K562 (cell line): ENCODE results near the gene LYPD5. TPM values are rescaled to one million over a fixed set of nuclear protein-coding genes. Genes with fewer than 3 reads are reported as not detected.

Experiments used
- ATAC-seq: fragments of 200-7000 bp; cut with Tn5 transposase; 3 replicates; pipeline ENCODE4 v1.9.1; 2020; ENCODE audit warnings: moderate library complexity
- BruUV-seq: library from RNA; stranded (reverse); fragments of 400-500 nt; replicated peaks from 2 replicates; lab custom pipeline; 2021; lab: Mats Ljungman, UMichigan
- CTCF ChIA-PET: fragments of 300-600 bp; formaldehyde crosslinking; extraction: SDS; loops from one replicate; lab custom pipeline; 2021; ENCODE audit warnings: low intra/inter-chr PET ratio; lab: Yijun Ruan, JAX
- POLR2A ChIA-PET: fragments of 300-600, 350-650 bp; sonication (Branson Sonifier 250); formaldehyde crosslinking; extraction: SDS; loops from one replicate; lab custom pipeline; 2021; ENCODE audit warnings: antibody characterized with exemption, inconsistent platforms; lab: Yijun Ruan, JAX
- DNase-seq, 4 experiments: peaks; one replicate each; pipeline versions ENCODE4 v3.0.0 to v3.0.0-alpha.2; 2011 to 2018; ENCODE audit warnings: low spot score in 3 of 4, mixed read lengths in 3 of 4; ENCODE audit errors: extremely low read depth in 1 of 4
- FAIRE-seq: peaks from 2 replicates; lab custom pipeline; 2011; peaks lifted over from hg19 to GRCh38; lab: Jason Lieb, UNC
- H2AFZ ChIP-seq: 2 replicates; pipeline ENCODE4 v1.6.0; 2011; ENCODE audit warnings: low read depth, low read length, control low read depth, inconsistent platforms
- H3K27ac ChIP-seq: fragments of 200-600 bp; 3 replicates; pipeline ENCODE4 v1.8.0; 2011; ENCODE audit warnings: low read depth, mild to moderate bottlenecking, control low read depth, inconsistent platforms, low read length, moderate library complexity, mixed read lengths; ENCODE audit errors: extremely low read depth
- H3K27me3 ChIP-seq, 2 experiments: fragments of 300-600 bp in 1 of 2; 2 replicates in 1 of 2; 3 replicates in 1 of 2; pipeline versions ENCODE4 v1.6.0 to v1.8.0; 2011; ENCODE audit warnings: inconsistent platforms in 2 of 2, low read length in 2 of 2, mild to moderate bottlenecking in 1 of 2, mixed read lengths in 1 of 2, moderate library complexity in 1 of 2; ENCODE audit not compliant: control insufficient read depth in 2 of 2, insufficient read depth in 2 of 2
- H3K36me3 ChIP-seq: fragments of 300-600 bp; 3 replicates; pipeline ENCODE4 v1.8.0; 2011; ENCODE audit warnings: mild to moderate bottlenecking, low read length, inconsistent platforms; ENCODE audit not compliant: control insufficient read depth, insufficient read depth
- H3K4me1 ChIP-seq, 2 experiments: fragments of 200-600 bp in 1 of 2; replicated peaks in 1 of 2; 2 replicates in 1 of 2; 3 replicates in 1 of 2; pipeline versions ENCODE4 v1.5.1 to v1.8.0; 2011; ENCODE audit warnings: inconsistent platforms in 2 of 2, low read length in 2 of 2, mild to moderate bottlenecking in 1 of 2, mixed read lengths in 1 of 2, moderate library complexity in 1 of 2; ENCODE audit not compliant: control insufficient read depth in 2 of 2, insufficient read depth in 2 of 2
- H3K4me2 ChIP-seq: 2 replicates; pipeline ENCODE4 v1.6.1; 2011; ENCODE audit warnings: low read length, control low read depth, inconsistent platforms, mixed read lengths; ENCODE audit not compliant: insufficient read depth
- H3K4me3 ChIP-seq: fragments of 200-600 bp; sonication (generic), shearing (Covaris generic); 2 replicates; pipeline ENCODE4 v1.5.1; 2016; ENCODE audit warnings: control low read depth, inconsistent platforms
- H3K79me2 ChIP-seq: fragments of 200-600 bp; 3 replicates; pipeline ENCODE4 v1.8.0; 2011; ENCODE audit warnings: low read length, inconsistent platforms; ENCODE audit not compliant: control insufficient read depth, insufficient read depth
- H3K9ac ChIP-seq, 2 experiments: 2 replicates each; pipeline versions ENCODE4 v1.6.0 to v1.6.1; 2011; ENCODE audit warnings: low read depth in 2 of 2, low read length in 2 of 2, control low read depth in 1 of 2, inconsistent platforms in 1 of 2, mild to moderate bottlenecking in 1 of 2, mixed read lengths in 1 of 2; ENCODE audit not compliant: insufficient read depth in 1 of 2
- H3K9me1 ChIP-seq: one replicate; pipeline ENCODE4 v1.6.0; 2011; ENCODE audit warnings: inconsistent platforms, mild to moderate bottlenecking, low read length, moderate library complexity; ENCODE audit not compliant: control insufficient read depth, insufficient read depth
- H3K9me3 ChIP-seq: replicated peaks from 2 replicates; pipeline ENCODE4 v1.5.1; 2011; ENCODE audit warnings: low read depth, low read length, inconsistent platforms; ENCODE audit not compliant: control insufficient read depth, insufficient read depth
- H4K20me1 ChIP-seq: replicated peaks from 2 replicates; pipeline ENCODE4 v1.6.1; 2011; ENCODE audit warnings: low read length, inconsistent platforms, mixed read lengths; ENCODE audit not compliant: control insufficient read depth, insufficient read depth
- GATAD2A ChIP-seq: fragments of 450-650 bp; IDR thresholded peaks from 2 replicates; pipeline ENCODE4 v1.6.1; 2017
- MAFG ChIP-seq: fragments of 450-650 bp; conservative IDR thresholded peaks from 2 replicates; pipeline ENCODE4 v1.6.1; 2016; ENCODE audit warnings: missing genetic modification characterization, missing compliant biosample characterization
- MAFK ChIP-seq: IDR thresholded peaks from 2 replicates; pipeline ENCODE4 v1.6.1; 2011; ENCODE audit warnings: low read length, improper control_type of control experiment
- RAD51 ChIP-seq: fragments of 450-650 bp; IDR thresholded peaks from 2 replicates; pipeline ENCODE4 v1.7.1; 2016; ENCODE audit warnings: low read depth, mild to moderate bottlenecking, borderline replicate concordance
- ZBTB8A ChIP-seq: fragments of 450-650 bp; IDR thresholded peaks from 2 replicates; pipeline ENCODE4 v1.6.1; 2018; ENCODE audit warnings: mild to moderate bottlenecking, moderate library complexity; ENCODE audit not compliant: partially characterized antibody
- ZNF316 ChIP-seq: fragments of 450-650 bp; IDR thresholded peaks from 2 replicates; pipeline ENCODE4 v1.6.1; 2016
- WGBS: fragments of 100-300 bp; shearing (Covaris generic); methylation state at CpG from one replicate; pipeline ENCODE4 v1.1.6; 2016; ENCODE audit warnings: low coverage, mixed read lengths; ENCODE audit not compliant: insufficient coverage; ENCODE audit errors: missing lambda C conversion rate; 5-methylcytosine and 5-hydroxymethylcytosine counted together
- in situ Hi-C: fragments of 300-500 bp; cut with MboI; formaldehyde crosslinking; loops from 4 replicates; pipeline ENCODE4 v1.15.0; 2018; ENCODE audit warnings: inconsistent platforms, mixed read lengths
- intact Hi-C: fragments of 100-400 bp; cut with micrococcal nuclease; formaldehyde crosslinking; loops from 2 replicates; pipeline ENCODE4 v1.14.2; 2022
- polyA plus RNA-seq, 8 experiments: library from polyadenylated mRNA; depleted of rRNA in 4 of 8; stranded (reverse) in 5 of 8; unstranded in 3 of 8; fragments of >200 nt; fragmentation: Nextera tagmentation in 2 of 8; fragmentation: Illumina TruSeq in 1 of 8; extraction: Ambion mirVana in 2 of 8; extraction: Trizol in 1 of 8; gene quantifications; 2 replicates each; pipeline versions ENCODE4 v1.2.1 to v1.2.3, GENCODE V29; 2011 to 2014; ENCODE audit warnings: inconsistent platforms in 1 of 8, missing spikeins in 1 of 8
- total RNA-seq, 7 experiments: library from RNA; depleted of rRNA in 6 of 7; stranded (reverse); fragments of >200 nt in 6 of 7; fragmentation: Illumina TruSeq in 2 of 7; extraction: Trizol in 2 of 7; gene quantifications; 2 replicates each; pipeline versions ENCODE4 v1.2.1 to v1.2.3, GENCODE V29; 2011 to 2021; ENCODE audit warnings: low replicate concordance in 1 of 7
- TF ChIP-seq, protein P1 (sequence below), 3 experiments: fragments of 200-800 bp in 1 of 3; fragments of 250-450 bp in 1 of 3; fragments of 450-650 bp in 1 of 3; sonication (Bioruptor Pico) in 1 of 3; sonication (Bioruptor generic) in 1 of 3; formaldehyde crosslinking in 1 of 3; IDR thresholded peaks; 2 replicates each; pipeline versions ENCODE4 v1.6.1 to v1.8.0; 2016 to 2022; ENCODE audit warnings: mild to moderate bottlenecking in 2 of 3, missing genetic modification characterization in 2 of 3, missing compliant biosample characterization in 1 of 3, moderate library complexity in 1 of 3
- TF ChIP-seq, protein P2 (sequence below): fragments of 450-650 bp; formaldehyde crosslinking; IDR thresholded peaks from 2 replicates; pipeline ENCODE4 v1.4.0; 2020; ENCODE audit warnings: mild to moderate bottlenecking, moderate library complexity

Gene LYPD5
- total and polyA plus RNA-seq, 9 of the 15 experiments (the other 6 are each of a cell fraction or from before 2014, with no cell fraction given): 0.03 to 0.22 (median 0.10) TPM; not detected in 3

DNA sequence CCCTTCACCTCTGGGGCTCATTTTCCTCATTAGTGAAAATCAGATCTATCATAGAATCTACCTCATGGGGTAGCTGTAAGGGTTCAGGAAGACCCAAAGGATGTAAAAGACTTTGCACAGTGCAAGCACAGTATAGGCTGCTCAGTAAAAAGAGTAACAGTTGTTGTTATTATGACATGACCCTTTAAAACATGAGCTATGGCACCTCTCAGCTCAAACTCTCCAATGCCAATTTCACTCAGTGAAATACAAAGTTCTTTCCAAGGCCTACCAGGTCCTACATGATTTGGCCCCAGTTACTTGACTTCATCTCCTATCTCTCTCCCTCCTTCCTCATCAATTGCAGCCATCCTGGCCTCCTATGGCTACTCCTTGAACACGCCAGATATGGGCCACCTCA lies 52.3 kb downstream of the LYPD5 start (continued):
- TF ChIP-seq, protein P1, sequence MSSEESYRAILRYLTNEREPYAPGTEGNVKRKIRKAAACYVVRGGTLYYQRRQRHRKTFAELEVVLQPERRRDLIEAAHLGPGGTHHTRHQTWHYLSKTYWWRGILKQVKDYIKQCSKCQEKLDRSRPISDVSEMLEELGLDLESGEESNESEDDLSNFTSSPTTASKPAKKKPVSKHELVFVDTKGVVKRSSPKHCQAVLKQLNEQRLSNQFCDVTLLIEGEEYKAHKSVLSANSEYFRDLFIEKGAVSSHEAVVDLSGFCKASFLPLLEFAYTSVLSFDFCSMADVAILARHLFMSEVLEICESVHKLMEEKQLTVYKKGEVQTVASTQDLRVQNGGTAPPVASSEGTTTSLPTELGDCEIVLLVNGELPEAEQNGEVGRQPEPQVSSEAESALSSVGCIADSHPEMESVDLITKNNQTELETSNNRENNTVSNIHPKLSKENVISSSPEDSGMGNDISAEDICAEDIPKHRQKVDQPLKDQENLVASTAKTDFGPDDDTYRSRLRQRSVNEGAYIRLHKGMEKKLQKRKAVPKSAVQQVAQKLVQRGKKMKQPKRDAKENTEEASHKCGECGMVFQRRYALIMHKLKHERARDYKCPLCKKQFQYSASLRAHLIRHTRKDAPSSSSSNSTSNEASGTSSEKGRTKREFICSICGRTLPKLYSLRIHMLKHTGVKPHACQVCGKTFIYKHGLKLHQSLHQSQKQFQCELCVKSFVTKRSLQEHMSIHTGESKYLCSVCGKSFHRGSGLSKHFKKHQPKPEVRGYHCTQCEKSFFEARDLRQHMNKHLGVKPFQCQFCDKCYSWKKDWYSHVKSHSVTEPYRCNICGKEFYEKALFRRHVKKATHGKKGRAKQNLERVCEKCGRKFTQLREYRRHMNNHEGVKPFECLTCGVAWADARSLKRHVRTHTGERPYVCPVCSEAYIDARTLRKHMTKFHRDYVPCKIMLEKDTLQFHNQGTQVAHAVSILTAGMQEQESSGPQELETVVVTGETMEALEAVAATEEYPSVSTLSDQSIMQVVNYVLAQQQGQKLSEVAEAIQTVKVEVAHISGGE (CRISPR knock-in tag; IDR thresholded peaks at IDR 0.05): no peak
- no peak for TF ChIP-seq ZBTB8A
- TF ChIP-seq RAD51: no peak
- TF ChIP-seq GATAD2A: no peak

DNA sequence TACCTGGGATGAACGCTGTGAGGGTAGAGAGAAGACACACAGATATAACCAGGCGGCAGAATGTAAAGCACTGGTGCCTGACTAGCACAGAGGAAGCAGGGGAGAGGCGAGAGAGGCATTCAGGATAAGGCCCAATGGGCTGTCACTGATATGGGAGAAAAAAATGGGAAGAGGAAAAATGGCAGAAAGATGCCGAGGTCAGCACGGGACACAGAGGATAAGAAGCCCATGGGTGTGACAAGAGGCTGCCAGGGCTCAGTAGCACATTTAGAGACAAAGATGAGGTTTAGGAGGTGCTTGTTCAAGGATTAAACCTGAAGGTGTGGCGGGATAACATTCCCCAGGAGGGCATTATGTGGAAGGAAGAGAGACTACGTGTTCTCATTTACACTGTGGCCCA lies 53.1 kb downstream of the LYPD5 start:
- in situ Hi-C loops: loop anchor here (5.0 kb wide), 1 partner anchor 33 kb away; the partner anchor contains the start of gene KCNN4

More for the DNA sequence above, 53.1 kb downstream of the LYPD5 start:
- intact Hi-C loops: no loop called here
- H3K79me2 ChIP-seq: peaks cover 33% of the 10 kb centered on the region
- 0 out of 2 replicates have a peak, but pooled peaks have one; percentile 13 for TF ChIP-seq ZNF316
- TF ChIP-seq MAFG (tag): 0 out of 2 replicates have a peak, but pooled peaks have one; percentile 15
- TF ChIP-seq MAFK: peak; percentile 7; the same call in 1 of the 2 replicates
- TF ChIP-seq, protein P2, sequence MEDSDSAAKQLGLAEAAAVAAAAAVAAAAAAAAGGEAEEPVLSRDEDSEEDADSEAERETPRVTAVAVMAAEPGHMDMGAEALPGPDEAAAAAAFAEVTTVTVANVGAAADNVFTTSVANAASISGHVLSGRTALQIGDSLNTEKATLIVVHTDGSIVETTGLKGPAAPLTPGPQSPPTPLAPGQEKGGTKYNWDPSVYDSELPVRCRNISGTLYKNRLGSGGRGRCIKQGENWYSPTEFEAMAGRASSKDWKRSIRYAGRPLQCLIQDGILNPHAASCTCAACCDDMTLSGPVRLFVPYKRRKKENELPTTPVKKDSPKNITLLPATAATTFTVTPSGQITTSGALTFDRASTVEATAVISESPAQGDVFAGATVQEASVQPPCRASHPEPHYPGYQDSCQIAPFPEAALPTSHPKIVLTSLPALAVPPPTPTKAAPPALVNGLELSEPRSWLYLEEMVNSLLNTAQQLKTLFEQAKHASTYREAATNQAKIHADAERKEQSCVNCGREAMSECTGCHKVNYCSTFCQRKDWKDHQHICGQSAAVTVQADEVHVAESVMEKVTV (CRISPR knock-in tag): no peak
- no peak for FAIRE-seq
- CTCF ChIA-PET: no interaction called here
- peaks cover 9 to 14% of the 10 kb centered on the region in 2 experiments for H3K4me1 ChIP-seq
- H3K4me2 ChIP-seq: no peak overlapping the region
- POLR2A ChIA-PET: interaction anchor here (0.8 kb wide), 1 partner anchor 15 kb away, joined by 4 read pairs; no protein-coding TSS in a partner anchor
- WGBS: 83% methylated on average over 7 of the region's 7 CpGs
- no peak for DNase-seq
- H3K27me3 ChIP-seq: no peaks in the 10 kb centered on the region
- H2AFZ ChIP-seq: no peak overlapping the region
- no peak overlapping the region for H3K9ac ChIP-seq
- no TSS peak for BruUV-seq
- ATAC-seq: no peak
- H3K4me3 ChIP-seq: no peak overlapping the region
- H4K20me1 ChIP-seq: no peaks in the 10 kb centered on the region
- no peak overlapping the region for H3K27ac ChIP-seq
- H3K36me3 ChIP-seq: peaks cover 81% of the 10 kb centered on the region
- no peaks in the 10 kb centered on the region for H3K9me3 ChIP-seq
- H3K9me1 ChIP-seq: no peaks in the 10 kb centered on the region
